NOMO-1 (cell line): ENCODE measurements around the gene MYL7.

ENCODE experiments used
- DNase-seq, 2 experiments: peaks; one replicate each; lab custom pipeline; 2025; ENCODE audit not compliant: unreplicated experiment in 2 of 2; lab: John Stamatoyannopoulos, UW

MYL7 gene

GRCh38 chr7:44150966-44151941 lies 10.1 kb upstream of the MYL7 start:
- DNase-seq, result no peak

GRCh38 chr7:44150466-44150832 lies 9.3 kb upstream of the MYL7 start:
- DNase-seq, result no peak

- DNase-seq, result no peak
Observed at GRCh38 chr7:44149571-44150465, 8.7 kb upstream of the MYL7 start.

- DNase-seq, result no peak
Observed at GRCh38 chr7:44148961-44149536, 7.9 kb upstream of the MYL7 start.

GRCh38 chr7:44148166-44148565 lies 7.0 kb upstream of the MYL7 start:
- no peak for DNase-seq

GRCh38 chr7:44147026-44147991 lies 6.2 kb upstream of the MYL7 start:
- no peak for DNase-seq

GRCh38 chr7:44145969-44146911 lies 5.1 kb upstream of the MYL7 start:
- no peak for DNase-seq

GRCh38 chr7:44145479-44145968 lies 4.4 kb upstream of the MYL7 start:
- DNase-seq, result no peak

- DNase-seq, result no peak
Observed at GRCh38 chr7:44144968-44145478, 3.9 kb upstream of the MYL7 start.

- no peak for DNase-seq
Observed at GRCh38 chr7:44144426-44144967, 3.4 kb upstream of the MYL7 start.

GRCh38 chr7:44143646-44144250 lies 2.6 kb upstream of the MYL7 start:
- no peak for DNase-seq

GRCh38 chr7:44142028-44142427 lies 896 bp upstream of the MYL7 start:
- DNase-seq, result no peak

GRCh38 chr7:44140341-44140740 lies 791 bp downstream of the MYL7 start:
- DNase-seq, result no peak

GRCh38 chr7:44139311-44140010 lies 1.7 kb downstream of the MYL7 start:
- no peak for DNase-seq

- DNase-seq, result no peak
Observed at GRCh38 chr7:44138698-44139097, 2.4 kb downstream of the MYL7 start.

- DNase-seq, result no peak
Observed at GRCh38 chr7:44136731-44137130, 4.4 kb downstream of the MYL7 start.

GRCh38 chr7:44134943-44135628 lies 6.0 kb downstream of the MYL7 start:
- DNase-seq, result no peak
